WTC11 (cell line): ENCODE results near the gene GNAL. TPM values are rescaled to one million over a fixed set of nuclear protein-coding genes. Genes with fewer than 3 reads are reported as not detected.

Source experiments
- ATAC-seq: fragments of 200-7000 bp; cut with Tn5 transposase; 2 replicates; pipeline ENCODE4 v1.10.0; 2021; ENCODE audit warnings: mild to moderate bottlenecking, moderate library complexity
- CTCF ChIA-PET: fragments of 300-600 bp; sonication (Branson Sonifier 250); formaldehyde crosslinking; loops from one replicate; lab custom pipeline; 2021; ENCODE audit warnings: antibody characterized with exemption; lab: Charles Lee
- POLR2A ChIA-PET: fragments of 350-600 bp; sonication (Branson Sonifier 250); formaldehyde crosslinking; loops from one replicate; lab custom pipeline; 2021; ENCODE audit warnings: antibody characterized with exemption; lab: Charles Lee
- DNase-seq: peaks from one replicate; pipeline ENCODE4 v3.0.0; 2021; ENCODE audit warnings: low spot score
- H3K27ac Mint-ChIP-seq: 2 replicates; pipeline ENCODE4 v1.8.0; 2021; ENCODE audit warnings: mixed read lengths
- H3K27me3 Mint-ChIP-seq: 2 replicates; pipeline ENCODE4 v1.8.0; 2021; ENCODE audit warnings: low read depth, mild to moderate bottlenecking, moderate library complexity, mixed read lengths
- H3K36me3 Mint-ChIP-seq: 2 replicates; pipeline ENCODE4 v1.8.0; 2021; ENCODE audit warnings: mixed read lengths
- H3K4me1 Mint-ChIP-seq: 2 replicates; pipeline ENCODE4 v1.8.0; 2022; ENCODE audit warnings: mixed read lengths
- H3K4me3 Mint-ChIP-seq: 2 replicates; pipeline ENCODE4 v1.8.0; 2021; ENCODE audit warnings: mild to moderate bottlenecking, moderate library complexity, mixed read lengths
- H3K9me3 Mint-ChIP-seq: 2 replicates; pipeline ENCODE4 v1.8.0; 2021; ENCODE audit warnings: mixed read lengths
- ELF4 ChIP-seq: sonication (generic); formaldehyde crosslinking; IDR thresholded peaks from 2 replicates; pipeline ENCODE4 v1.8.1; 2022; ENCODE audit warnings: low read depth, mild to moderate bottlenecking, moderate library complexity, missing genetic modification reagents
- JUN ChIP-seq: sonication (generic); formaldehyde crosslinking; IDR thresholded peaks from 2 replicates; pipeline ENCODE4 v1.8.0; 2023; ENCODE audit warnings: mild to moderate bottlenecking, missing genetic modification reagents
- NFE2L1 ChIP-seq: sonication (generic); formaldehyde crosslinking; IDR thresholded peaks from 2 replicates; pipeline ENCODE4 v1.8.1; 2023; ENCODE audit warnings: missing genetic modification reagents
- RORB ChIP-seq: fragments of 250-450 bp; sonication (Bioruptor Pico); IDR thresholded peaks from 2 replicates; pipeline ENCODE4 v1.9.0; 2021; ENCODE audit warnings: mild to moderate bottlenecking
- SMAD4 ChIP-seq: sonication (generic); formaldehyde crosslinking; IDR thresholded peaks from 2 replicates; pipeline ENCODE4 v1.8.0; 2022; ENCODE audit warnings: mild to moderate bottlenecking, missing genetic modification reagents
- TEAD4 ChIP-seq: sonication (generic); formaldehyde crosslinking; IDR thresholded peaks from 2 replicates; pipeline ENCODE4 v1.8.0; 2022; ENCODE audit warnings: mild to moderate bottlenecking, missing genetic modification reagents
- ZBTB21 ChIP-seq: sonication (generic); formaldehyde crosslinking; IDR thresholded peaks from 2 replicates; pipeline ENCODE4 v1.8.1; 2023; ENCODE audit warnings: mild to moderate bottlenecking, missing genetic modification reagents, borderline replicate concordance
- ZNF138 ChIP-seq: sonication (generic); formaldehyde crosslinking; conservative IDR thresholded peaks from 2 replicates; pipeline ENCODE4 v1.8.1; 2022; ENCODE audit warnings: mild to moderate bottlenecking, moderate library complexity, missing genetic modification reagents
- ZNF263 ChIP-seq: sonication (generic); formaldehyde crosslinking; IDR thresholded peaks from 2 replicates; pipeline ENCODE4 v1.8.1; 2022; ENCODE audit warnings: low read depth, mild to moderate bottlenecking, moderate library complexity, missing genetic modification reagents
- total RNA-seq: library from RNA; stranded (reverse); gene quantifications from 3 replicates; pipeline ENCODE4 v1.2.3, GENCODE V29; 2021
- TF ChIP-seq, protein P1 (sequence below): sonication (generic); formaldehyde crosslinking; IDR thresholded peaks from 2 replicates; pipeline ENCODE4 v1.8.1; 2022; ENCODE audit warnings: mild to moderate bottlenecking, missing genetic modification reagents, moderate library complexity, borderline replicate concordance
- TF ChIP-seq, protein P2 (sequence below): sonication (generic); formaldehyde crosslinking; conservative IDR thresholded peaks from 2 replicates; pipeline ENCODE4 v1.8.1; 2022; ENCODE audit warnings: mild to moderate bottlenecking, missing genetic modification reagents
- TF ChIP-seq, protein P3 (sequence below): sonication (generic); formaldehyde crosslinking; IDR thresholded peaks from 2 replicates; pipeline ENCODE4 v1.8.1; 2022; ENCODE audit warnings: low read depth, mild to moderate bottlenecking, moderate library complexity, missing genetic modification reagents, borderline replicate concordance
- TF ChIP-seq, protein P4 (sequence below): sonication (generic); formaldehyde crosslinking; IDR thresholded peaks from 2 replicates; pipeline ENCODE4 v1.8.1; 2022; ENCODE audit warnings: low read depth, missing genetic modification reagents, borderline replicate concordance
- TF ChIP-seq, protein P5 (sequence below): sonication (generic); formaldehyde crosslinking; IDR thresholded peaks from 2 replicates; pipeline ENCODE4 v1.8.1; 2023; ENCODE audit warnings: mild to moderate bottlenecking, missing genetic modification reagents
- TF ChIP-seq, protein P6 (sequence below): sonication (generic); formaldehyde crosslinking; IDR thresholded peaks from 2 replicates; pipeline ENCODE4 v1.8.0; 2022; ENCODE audit warnings: mild to moderate bottlenecking, missing genetic modification reagents
- TF ChIP-seq, protein P7 (sequence below): sonication (generic); formaldehyde crosslinking; IDR thresholded peaks from 2 replicates; pipeline ENCODE4 v1.8.0; 2023; ENCODE audit warnings: missing genetic modification reagents
- TF ChIP-seq, protein P8 (sequence below): fragments of 250-450 bp; sonication (Bioruptor Pico); IDR thresholded peaks from 2 replicates; pipeline ENCODE4 v1.9.0; 2021; ENCODE audit warnings: mild to moderate bottlenecking
- TF ChIP-seq, protein P9 (sequence below): sonication (generic); formaldehyde crosslinking; IDR thresholded peaks from 2 replicates; pipeline ENCODE4 v1.8.0; 2022; ENCODE audit warnings: mild to moderate bottlenecking, missing genetic modification reagents
- TF ChIP-seq, protein P10 (sequence below): sonication (generic); formaldehyde crosslinking; IDR thresholded peaks from 2 replicates; pipeline ENCODE4 v1.8.1; 2022; ENCODE audit warnings: mild to moderate bottlenecking, moderate library complexity, missing genetic modification reagents

GNAL gene
- total RNA-seq, 1 experiment from 2014 or later = 22.3 TPM

DNA sequence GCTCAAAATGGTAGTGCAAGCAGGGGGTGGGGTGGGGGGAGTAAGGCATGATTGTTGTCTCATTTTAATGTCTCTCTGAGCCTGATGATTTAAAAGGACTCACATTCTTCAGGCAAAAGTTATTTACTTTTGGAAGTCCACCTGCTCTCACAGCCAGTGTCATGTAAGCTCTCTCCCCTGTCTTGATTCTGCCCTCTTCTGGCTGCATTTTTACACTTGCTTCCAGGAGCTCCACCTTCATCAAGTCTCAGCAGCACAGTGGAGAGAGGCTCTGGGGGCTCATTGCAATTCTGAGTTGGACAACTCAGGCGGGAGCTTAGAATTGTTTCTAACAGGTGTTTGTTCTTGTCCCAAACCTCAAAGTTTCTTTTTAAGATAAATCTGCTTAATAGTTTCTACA lies 39.2 kb downstream of the GNAL start:
- CTCF ChIA-PET = interaction anchor here (0.6 to 3.1 kb wide), 27 partner anchors 9 to 574 kb away, joined by 3 to 99 read pairs (median 4); partner anchors contain the start of gene GNAL
- DNase-seq (no peak), ATAC-seq (peak; percentile 86)
- Mint-ChIP-seq H3K27ac (no peak overlapping the region), H3K36me3 (no peaks in the 10 kb centered on the region), H3K4me1 (peaks cover 16% of the 10 kb centered on the region), H3K27me3 (no peaks in the 10 kb centered on the region; the same call in 1 of the 2 replicates), H3K4me3 (no peak overlapping the region), H3K9me3 (peaks cover 12% of the 10 kb centered on the region)
- POLR2A ChIA-PET = interaction anchor here (0.5 kb wide), 1 partner anchor 299 kb away, joined by 5 read pairs; no protein-coding TSS in a partner anchor
- TF ChIP-seq, protein P1, sequence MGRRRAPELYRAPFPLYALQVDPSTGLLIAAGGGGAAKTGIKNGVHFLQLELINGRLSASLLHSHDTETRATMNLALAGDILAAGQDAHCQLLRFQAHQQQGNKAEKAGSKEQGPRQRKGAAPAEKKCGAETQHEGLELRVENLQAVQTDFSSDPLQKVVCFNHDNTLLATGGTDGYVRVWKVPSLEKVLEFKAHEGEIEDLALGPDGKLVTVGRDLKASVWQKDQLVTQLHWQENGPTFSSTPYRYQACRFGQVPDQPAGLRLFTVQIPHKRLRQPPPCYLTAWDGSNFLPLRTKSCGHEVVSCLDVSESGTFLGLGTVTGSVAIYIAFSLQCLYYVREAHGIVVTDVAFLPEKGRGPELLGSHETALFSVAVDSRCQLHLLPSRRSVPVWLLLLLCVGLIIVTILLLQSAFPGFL (CRISPR knock-in tag) = no peak
- TF ChIP-seq, protein P2, sequence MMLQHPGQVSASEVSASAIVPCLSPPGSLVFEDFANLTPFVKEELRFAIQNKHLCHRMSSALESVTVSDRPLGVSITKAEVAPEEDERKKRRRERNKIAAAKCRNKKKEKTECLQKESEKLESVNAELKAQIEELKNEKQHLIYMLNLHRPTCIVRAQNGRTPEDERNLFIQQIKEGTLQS (CRISPR knock-in tag) = no peak
- no peak for TF ChIP-seq ELF4 (CRISPR knock-in tag)
- no peak for TF ChIP-seq SMAD4 (CRISPR knock-in tag)
- TF ChIP-seq NFE2L1 (CRISPR knock-in tag) = no peak
- no peak for TF ChIP-seq TEAD4 (CRISPR knock-in tag)
- TF ChIP-seq, protein P3, sequence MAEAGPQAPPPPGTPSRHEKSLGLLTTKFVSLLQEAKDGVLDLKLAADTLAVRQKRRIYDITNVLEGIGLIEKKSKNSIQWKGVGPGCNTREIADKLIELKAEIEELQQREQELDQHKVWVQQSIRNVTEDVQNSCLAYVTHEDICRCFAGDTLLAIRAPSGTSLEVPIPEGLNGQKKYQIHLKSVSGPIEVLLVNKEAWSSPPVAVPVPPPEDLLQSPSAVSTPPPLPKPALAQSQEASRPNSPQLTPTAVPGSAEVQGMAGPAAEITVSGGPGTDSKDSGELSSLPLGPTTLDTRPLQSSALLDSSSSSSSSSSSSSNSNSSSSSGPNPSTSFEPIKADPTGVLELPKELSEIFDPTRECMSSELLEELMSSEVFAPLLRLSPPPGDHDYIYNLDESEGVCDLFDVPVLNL (CRISPR knock-in tag) = no peak

DNA sequence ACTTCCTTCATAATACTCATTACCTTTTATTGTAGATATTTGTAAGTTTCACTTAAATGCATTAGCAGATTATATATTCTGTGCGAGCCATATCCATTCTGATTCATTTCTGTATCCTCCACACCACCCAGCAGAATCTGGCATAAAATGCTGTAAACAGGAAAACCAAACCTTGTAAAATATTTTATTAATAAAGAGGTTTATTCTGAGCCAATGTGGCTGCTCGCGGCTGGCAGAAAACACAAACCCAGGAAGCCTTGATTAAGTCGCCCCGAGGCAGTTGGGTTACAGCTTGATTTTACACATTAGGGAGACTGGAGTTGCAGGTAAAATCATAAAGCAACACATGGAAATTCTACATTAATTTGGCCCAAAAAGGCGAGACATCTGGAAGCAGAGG lies 40.5 kb downstream of the GNAL start:
- Mint-ChIP-seq H3K9me3 (peaks cover 12% of the 10 kb centered on the region), H3K27ac (no peak overlapping the region; the same call in none of the 2 replicates), H3K4me3 (no peak overlapping the region), H3K36me3 (no peaks in the 10 kb centered on the region), H3K4me1 (peaks cover 4% of the 10 kb centered on the region; the same call in 1 of the 2 replicates), H3K27me3 (peaks cover 3% of the 10 kb centered on the region; the same call in 1 of the 2 replicates)
- ChIA-PET POLR2A (no interaction called here), CTCF (interaction anchor here (0.7 to 3.1 kb wide), 8 partner anchors 11 to 309 kb away, joined by 3 to 99 read pairs (median 10); no protein-coding TSS in a partner anchor)
- ATAC-seq = no peak
- no peak for DNase-seq
- TF ChIP-seq, protein P4, sequence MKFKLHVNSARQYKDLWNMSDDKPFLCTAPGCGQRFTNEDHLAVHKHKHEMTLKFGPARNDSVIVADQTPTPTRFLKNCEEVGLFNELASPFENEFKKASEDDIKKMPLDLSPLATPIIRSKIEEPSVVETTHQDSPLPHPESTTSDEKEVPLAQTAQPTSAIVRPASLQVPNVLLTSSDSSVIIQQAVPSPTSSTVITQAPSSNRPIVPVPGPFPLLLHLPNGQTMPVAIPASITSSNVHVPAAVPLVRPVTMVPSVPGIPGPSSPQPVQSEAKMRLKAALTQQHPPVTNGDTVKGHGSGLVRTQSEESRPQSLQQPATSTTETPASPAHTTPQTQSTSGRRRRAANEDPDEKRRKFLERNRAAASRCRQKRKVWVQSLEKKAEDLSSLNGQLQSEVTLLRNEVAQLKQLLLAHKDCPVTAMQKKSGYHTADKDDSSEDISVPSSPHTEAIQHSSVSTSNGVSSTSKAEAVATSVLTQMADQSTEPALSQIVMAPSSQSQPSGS (CRISPR knock-in tag) = no peak
- TF ChIP-seq, protein P5, sequence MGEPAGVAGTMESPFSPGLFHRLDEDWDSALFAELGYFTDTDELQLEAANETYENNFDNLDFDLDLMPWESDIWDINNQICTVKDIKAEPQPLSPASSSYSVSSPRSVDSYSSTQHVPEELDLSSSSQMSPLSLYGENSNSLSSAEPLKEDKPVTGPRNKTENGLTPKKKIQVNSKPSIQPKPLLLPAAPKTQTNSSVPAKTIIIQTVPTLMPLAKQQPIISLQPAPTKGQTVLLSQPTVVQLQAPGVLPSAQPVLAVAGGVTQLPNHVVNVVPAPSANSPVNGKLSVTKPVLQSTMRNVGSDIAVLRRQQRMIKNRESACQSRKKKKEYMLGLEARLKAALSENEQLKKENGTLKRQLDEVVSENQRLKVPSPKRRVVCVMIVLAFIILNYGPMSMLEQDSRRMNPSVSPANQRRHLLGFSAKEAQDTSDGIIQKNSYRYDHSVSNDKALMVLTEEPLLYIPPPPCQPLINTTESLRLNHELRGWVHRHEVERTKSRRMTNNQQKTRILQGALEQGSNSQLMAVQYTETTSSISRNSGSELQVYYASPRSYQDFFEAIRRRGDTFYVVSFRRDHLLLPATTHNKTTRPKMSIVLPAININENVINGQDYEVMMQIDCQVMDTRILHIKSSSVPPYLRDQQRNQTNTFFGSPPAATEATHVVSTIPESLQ = no peak
- TF ChIP-seq, protein P6, sequence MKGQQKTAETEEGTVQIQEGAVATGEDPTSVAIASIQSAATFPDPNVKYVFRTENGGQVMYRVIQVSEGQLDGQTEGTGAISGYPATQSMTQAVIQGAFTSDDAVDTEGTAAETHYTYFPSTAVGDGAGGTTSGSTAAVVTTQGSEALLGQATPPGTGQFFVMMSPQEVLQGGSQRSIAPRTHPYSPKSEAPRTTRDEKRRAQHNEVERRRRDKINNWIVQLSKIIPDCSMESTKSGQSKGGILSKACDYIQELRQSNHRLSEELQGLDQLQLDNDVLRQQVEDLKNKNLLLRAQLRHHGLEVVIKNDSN (CRISPR knock-in tag) = no peak
- TF ChIP-seq, protein P7, sequence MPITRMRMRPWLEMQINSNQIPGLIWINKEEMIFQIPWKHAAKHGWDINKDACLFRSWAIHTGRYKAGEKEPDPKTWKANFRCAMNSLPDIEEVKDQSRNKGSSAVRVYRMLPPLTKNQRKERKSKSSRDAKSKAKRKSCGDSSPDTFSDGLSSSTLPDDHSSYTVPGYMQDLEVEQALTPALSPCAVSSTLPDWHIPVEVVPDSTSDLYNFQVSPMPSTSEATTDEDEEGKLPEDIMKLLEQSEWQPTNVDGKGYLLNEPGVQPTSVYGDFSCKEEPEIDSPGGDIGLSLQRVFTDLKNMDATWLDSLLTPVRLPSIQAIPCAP (CRISPR knock-in tag) = no peak
- TF ChIP-seq, protein P8, sequence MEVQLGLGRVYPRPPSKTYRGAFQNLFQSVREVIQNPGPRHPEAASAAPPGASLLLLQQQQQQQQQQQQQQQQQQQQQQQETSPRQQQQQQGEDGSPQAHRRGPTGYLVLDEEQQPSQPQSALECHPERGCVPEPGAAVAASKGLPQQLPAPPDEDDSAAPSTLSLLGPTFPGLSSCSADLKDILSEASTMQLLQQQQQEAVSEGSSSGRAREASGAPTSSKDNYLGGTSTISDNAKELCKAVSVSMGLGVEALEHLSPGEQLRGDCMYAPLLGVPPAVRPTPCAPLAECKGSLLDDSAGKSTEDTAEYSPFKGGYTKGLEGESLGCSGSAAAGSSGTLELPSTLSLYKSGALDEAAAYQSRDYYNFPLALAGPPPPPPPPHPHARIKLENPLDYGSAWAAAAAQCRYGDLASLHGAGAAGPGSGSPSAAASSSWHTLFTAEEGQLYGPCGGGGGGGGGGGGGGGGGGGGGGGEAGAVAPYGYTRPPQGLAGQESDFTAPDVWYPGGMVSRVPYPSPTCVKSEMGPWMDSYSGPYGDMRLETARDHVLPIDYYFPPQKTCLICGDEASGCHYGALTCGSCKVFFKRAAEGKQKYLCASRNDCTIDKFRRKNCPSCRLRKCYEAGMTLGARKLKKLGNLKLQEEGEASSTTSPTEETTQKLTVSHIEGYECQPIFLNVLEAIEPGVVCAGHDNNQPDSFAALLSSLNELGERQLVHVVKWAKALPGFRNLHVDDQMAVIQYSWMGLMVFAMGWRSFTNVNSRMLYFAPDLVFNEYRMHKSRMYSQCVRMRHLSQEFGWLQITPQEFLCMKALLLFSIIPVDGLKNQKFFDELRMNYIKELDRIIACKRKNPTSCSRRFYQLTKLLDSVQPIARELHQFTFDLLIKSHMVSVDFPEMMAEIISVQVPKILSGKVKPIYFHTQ (CRISPR knock-in tag) = no peak
- TF ChIP-seq RORB (CRISPR knock-in tag) (no peak), ZNF138 (CRISPR knock-in tag) (no peak), JUN (CRISPR knock-in tag) (no peak), ZNF263 (CRISPR knock-in tag) (no peak), ZBTB21 (CRISPR knock-in tag) (no peak)
- TF ChIP-seq, protein P9, sequence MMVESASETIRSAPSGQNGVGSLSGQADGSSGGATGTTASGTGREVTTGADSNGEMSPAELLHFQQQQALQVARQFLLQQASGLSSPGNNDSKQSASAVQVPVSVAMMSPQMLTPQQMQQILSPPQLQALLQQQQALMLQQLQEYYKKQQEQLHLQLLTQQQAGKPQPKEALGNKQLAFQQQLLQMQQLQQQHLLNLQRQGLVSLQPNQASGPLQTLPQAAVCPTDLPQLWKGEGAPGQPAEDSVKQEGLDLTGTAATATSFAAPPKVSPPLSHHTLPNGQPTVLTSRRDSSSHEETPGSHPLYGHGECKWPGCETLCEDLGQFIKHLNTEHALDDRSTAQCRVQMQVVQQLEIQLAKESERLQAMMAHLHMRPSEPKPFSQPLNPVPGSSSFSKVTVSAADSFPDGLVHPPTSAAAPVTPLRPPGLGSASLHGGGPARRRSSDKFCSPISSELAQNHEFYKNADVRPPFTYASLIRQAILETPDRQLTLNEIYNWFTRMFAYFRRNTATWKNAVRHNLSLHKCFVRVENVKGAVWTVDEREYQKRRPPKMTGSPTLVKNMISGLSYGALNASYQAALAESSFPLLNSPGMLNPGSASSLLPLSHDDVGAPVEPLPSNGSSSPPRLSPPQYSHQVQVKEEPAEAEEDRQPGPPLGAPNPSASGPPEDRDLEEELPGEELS = no peak
- TF ChIP-seq, protein P10, sequence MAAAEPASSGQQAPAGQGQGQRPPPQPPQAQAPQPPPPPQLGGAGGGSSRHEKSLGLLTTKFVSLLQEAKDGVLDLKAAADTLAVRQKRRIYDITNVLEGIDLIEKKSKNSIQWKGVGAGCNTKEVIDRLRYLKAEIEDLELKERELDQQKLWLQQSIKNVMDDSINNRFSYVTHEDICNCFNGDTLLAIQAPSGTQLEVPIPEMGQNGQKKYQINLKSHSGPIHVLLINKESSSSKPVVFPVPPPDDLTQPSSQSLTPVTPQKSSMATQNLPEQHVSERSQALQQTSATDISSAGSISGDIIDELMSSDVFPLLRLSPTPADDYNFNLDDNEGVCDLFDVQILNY = no peak
